Gastrocnemius medialis (tissue), 4 donors: ENCODE data around the gene SEC14L1.

ENCODE experiments used
- POLR2A ChIP-seq, 2 donors: fragments of 450-650 bp; IDR thresholded peaks; one replicate each; pipeline ENCODE4 v1.6.1; 2017; ENCODE audit warnings: antibody characterized with exemption in 2 of 2, mild to moderate bottlenecking in 2 of 2, moderate library complexity in 2 of 2
- TF ChIP-seq, protein P1 (sequence below), 5 experiments: fragments of 450-650 bp in 3 of 5; fragments of 200-600 bp in 2 of 5; sonication (generic) in 2 of 5; IDR thresholded peaks in 4 of 5; conservative IDR thresholded peaks in 1 of 5; 1 replicate in 4 of 5; 2 replicates in 1 of 5; pipeline ENCODE4 v1.5.1; 2016 to 2019; ENCODE audit warnings: antibody characterized with exemption in 5 of 5, mild to moderate bottlenecking in 3 of 5, moderate library complexity in 3 of 5

DNA sequence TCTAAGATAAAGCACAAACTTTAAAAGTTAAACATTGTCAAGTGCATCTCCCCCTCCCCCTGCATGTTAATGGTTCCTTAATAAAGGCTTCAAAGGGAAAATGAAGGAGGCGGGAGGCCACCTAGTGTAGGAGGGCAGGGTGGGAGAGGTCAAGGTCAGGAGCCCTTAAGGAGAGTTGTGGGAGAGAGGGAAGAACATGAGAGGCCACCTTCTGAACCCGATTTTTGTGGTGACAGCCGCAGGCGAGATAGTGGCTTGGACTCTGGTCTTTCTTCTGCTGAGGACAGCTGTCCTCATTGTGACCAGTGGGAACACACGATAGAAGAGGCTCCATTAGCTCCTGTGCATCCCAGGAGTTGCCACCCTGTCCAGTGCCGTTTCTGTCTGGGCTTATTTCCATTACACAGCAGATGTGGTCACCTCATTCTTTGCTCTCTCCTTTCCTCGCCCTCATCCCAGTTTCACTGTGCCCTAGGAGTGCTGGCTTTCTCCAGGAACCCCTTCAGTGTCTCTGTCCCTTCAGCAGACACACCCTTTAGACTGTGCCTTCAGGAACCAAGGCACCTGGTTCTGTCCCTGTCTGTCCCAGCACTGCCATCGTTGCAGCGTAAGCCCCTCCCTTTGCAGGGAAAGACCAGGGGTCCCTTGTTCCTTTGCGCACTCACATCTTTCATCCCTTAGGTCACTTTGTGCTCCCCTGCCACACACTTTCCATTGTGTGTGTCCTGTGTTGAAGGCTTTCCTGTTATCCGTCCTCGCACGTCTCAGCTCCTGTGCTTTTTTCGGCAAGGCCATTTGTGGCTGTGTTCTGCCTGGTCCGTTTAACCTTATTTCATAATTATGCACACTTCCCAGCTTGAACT lies 7.5 kb downstream of the SEC14L1 start:
- no peak for TF ChIP-seq POLR2A (IDR thresholded peaks at IDR 0.05)
- TF ChIP-seq, protein P1, sequence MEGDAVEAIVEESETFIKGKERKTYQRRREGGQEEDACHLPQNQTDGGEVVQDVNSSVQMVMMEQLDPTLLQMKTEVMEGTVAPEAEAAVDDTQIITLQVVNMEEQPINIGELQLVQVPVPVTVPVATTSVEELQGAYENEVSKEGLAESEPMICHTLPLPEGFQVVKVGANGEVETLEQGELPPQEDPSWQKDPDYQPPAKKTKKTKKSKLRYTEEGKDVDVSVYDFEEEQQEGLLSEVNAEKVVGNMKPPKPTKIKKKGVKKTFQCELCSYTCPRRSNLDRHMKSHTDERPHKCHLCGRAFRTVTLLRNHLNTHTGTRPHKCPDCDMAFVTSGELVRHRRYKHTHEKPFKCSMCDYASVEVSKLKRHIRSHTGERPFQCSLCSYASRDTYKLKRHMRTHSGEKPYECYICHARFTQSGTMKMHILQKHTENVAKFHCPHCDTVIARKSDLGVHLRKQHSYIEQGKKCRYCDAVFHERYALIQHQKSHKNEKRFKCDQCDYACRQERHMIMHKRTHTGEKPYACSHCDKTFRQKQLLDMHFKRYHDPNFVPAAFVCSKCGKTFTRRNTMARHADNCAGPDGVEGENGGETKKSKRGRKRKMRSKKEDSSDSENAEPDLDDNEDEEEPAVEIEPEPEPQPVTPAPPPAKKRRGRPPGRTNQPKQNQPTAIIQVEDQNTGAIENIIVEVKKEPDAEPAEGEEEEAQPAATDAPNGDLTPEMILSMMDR (IDR thresholded peaks at IDR 0.05 in 4 of 5, conservative IDR thresholded peaks at IDR 0.05 in 1 of 5), result no peak
